Astrocyte (in vitro differentiated cells and primary cell): ENCODE measurements around the gene FILIP1L. TPM values are rescaled to one million over a fixed set of nuclear protein-coding genes. Genes with fewer than 3 reads are reported as not detected.

Experiments used
- DNase-seq: peaks from one replicate; pipeline ENCODE4 v3.0.0-alpha.2; 2010; ENCODE audit warnings: low read depth
- FAIRE-seq: peaks from 2 replicates; lab custom pipeline; 2011; peaks lifted over from hg19 to GRCh38; lab: Jason Lieb, UNC
- H2AFZ ChIP-seq: 2 replicates; pipeline ENCODE4 v1.6.0; 2012; ENCODE audit warnings: low read depth, low read length, inconsistent platforms
- H3K27ac ChIP-seq: 2 replicates; pipeline ENCODE4 v1.5.1; 2011; ENCODE audit warnings: low read depth, low read length, inconsistent platforms
- H3K27me3 ChIP-seq: 2 replicates; pipeline ENCODE4 v1.6.0; 2011; ENCODE audit warnings: low read length, inconsistent platforms; ENCODE audit not compliant: insufficient read depth
- H3K36me3 ChIP-seq: 2 replicates; pipeline ENCODE4 v1.5.1; 2011; ENCODE audit warnings: low read length, inconsistent platforms; ENCODE audit not compliant: insufficient read depth
- H3K4me1 ChIP-seq: 2 replicates; pipeline ENCODE4 v1.5.1; 2011; ENCODE audit warnings: low read length, inconsistent platforms; ENCODE audit not compliant: insufficient read depth
- H3K4me2 ChIP-seq: 2 replicates; pipeline ENCODE4 v1.6.0; 2012; ENCODE audit warnings: low read length, inconsistent platforms
- H3K4me3 ChIP-seq: 2 replicates; pipeline ENCODE4 v1.5.1; 2011; ENCODE audit warnings: low read depth, mild to moderate bottlenecking, low read length, inconsistent platforms; ENCODE audit not compliant: insufficient read depth
- H3K79me2 ChIP-seq: 2 replicates; pipeline ENCODE4 v1.6.0; 2012; ENCODE audit warnings: mild to moderate bottlenecking, low read length, inconsistent platforms; ENCODE audit not compliant: insufficient read depth
- H3K9ac ChIP-seq: 2 replicates; pipeline ENCODE4 v1.6.0; 2012; ENCODE audit warnings: mild to moderate bottlenecking, low read length, inconsistent platforms
- H3K9me3 ChIP-seq: 2 replicates; pipeline ENCODE4 v1.5.1; 2012; ENCODE audit warnings: low read depth, mild to moderate bottlenecking, low read length, inconsistent platforms; ENCODE audit not compliant: insufficient read depth
- H4K20me1 ChIP-seq: 2 replicates; pipeline ENCODE4 v1.6.0; 2012; ENCODE audit warnings: low read length, inconsistent platforms; ENCODE audit not compliant: insufficient read depth
- H3K27ac Mint-ChIP-seq: one replicate; pipeline ENCODE4 v1.8.0; 2021; ENCODE audit warnings: mild to moderate bottlenecking, mixed read lengths; ENCODE audit not compliant: unreplicated experiment
- H3K27me3 Mint-ChIP-seq: one replicate; pipeline ENCODE4 v1.8.0; 2021; ENCODE audit warnings: low read depth, mixed read lengths; ENCODE audit not compliant: unreplicated experiment
- H3K36me3 Mint-ChIP-seq: one replicate; pipeline ENCODE4 v1.8.0; 2021; ENCODE audit warnings: low read depth, mixed read lengths; ENCODE audit not compliant: unreplicated experiment
- H3K4me1 Mint-ChIP-seq: one replicate; pipeline ENCODE4 v1.8.0; 2021; ENCODE audit warnings: low read depth, mixed read lengths; ENCODE audit not compliant: unreplicated experiment
- H3K4me3 Mint-ChIP-seq: one replicate; pipeline ENCODE4 v1.8.0; 2021; ENCODE audit warnings: mild to moderate bottlenecking, moderate library complexity, mixed read lengths; ENCODE audit not compliant: unreplicated experiment
- H3K9me3 Mint-ChIP-seq: one replicate; pipeline ENCODE4 v1.8.0; 2021; ENCODE audit warnings: mild to moderate bottlenecking, mixed read lengths; ENCODE audit not compliant: unreplicated experiment
- EZH2 ChIP-seq: IDR thresholded peaks from 2 replicates; pipeline ENCODE4 v1.6.1; 2012; ENCODE audit warnings: mild to moderate bottlenecking, low read length, inconsistent platforms; ENCODE audit not compliant: insufficient read depth
- total RNA-seq: library from RNA; stranded (reverse); gene quantifications from 2 replicates; pipeline ENCODE4 v1.2.1, GENCODE V29; 2021
- TF ChIP-seq, protein P1 (sequence below): IDR thresholded peaks from 2 replicates; pipeline ENCODE4 v1.5.1; 2011; ENCODE audit warnings: low read depth, mild to moderate bottlenecking, inconsistent platforms, low read length, moderate library complexity; ENCODE audit not compliant: insufficient read depth

The FILIP1L gene
- total RNA-seq, 1 donor from 2014 or later: 209 TPM

DNA sequence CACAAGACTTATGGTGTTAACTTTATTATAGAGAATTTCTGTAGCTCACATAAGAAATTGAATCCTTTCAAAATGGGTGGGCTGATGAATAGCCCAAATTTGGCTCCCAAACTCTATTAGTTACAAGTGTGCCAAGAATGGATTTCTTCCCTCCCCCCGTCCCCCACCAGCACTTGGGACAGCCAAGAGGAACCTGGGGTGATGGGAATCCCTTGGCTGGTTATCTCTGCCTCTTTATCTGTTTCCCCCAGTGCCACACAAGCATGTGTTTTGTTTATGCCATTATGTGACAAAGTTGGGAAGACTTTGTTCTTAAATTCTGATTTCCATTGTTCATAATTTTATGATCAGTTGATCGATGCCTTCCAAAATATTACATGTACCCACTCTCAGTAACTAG, 268.3 kb downstream of the FILIP1L start:
- TF ChIP-seq, protein P1, sequence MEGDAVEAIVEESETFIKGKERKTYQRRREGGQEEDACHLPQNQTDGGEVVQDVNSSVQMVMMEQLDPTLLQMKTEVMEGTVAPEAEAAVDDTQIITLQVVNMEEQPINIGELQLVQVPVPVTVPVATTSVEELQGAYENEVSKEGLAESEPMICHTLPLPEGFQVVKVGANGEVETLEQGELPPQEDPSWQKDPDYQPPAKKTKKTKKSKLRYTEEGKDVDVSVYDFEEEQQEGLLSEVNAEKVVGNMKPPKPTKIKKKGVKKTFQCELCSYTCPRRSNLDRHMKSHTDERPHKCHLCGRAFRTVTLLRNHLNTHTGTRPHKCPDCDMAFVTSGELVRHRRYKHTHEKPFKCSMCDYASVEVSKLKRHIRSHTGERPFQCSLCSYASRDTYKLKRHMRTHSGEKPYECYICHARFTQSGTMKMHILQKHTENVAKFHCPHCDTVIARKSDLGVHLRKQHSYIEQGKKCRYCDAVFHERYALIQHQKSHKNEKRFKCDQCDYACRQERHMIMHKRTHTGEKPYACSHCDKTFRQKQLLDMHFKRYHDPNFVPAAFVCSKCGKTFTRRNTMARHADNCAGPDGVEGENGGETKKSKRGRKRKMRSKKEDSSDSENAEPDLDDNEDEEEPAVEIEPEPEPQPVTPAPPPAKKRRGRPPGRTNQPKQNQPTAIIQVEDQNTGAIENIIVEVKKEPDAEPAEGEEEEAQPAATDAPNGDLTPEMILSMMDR: no peak
- TF ChIP-seq EZH2: no peak
- Mint-ChIP-seq H3K4me3 (no peak overlapping the region), H3K27ac (peak overlapping the region; percentile 85), H3K9me3 (no peaks in the 10 kb centered on the region), H3K4me1 (peaks cover 20% of the 10 kb centered on the region), H3K36me3 (peaks cover 6% of the 10 kb centered on the region), H3K27me3 (no peaks in the 10 kb centered on the region)
- Histone ChIP-seq H3K4me1 (peaks cover 7% of the 10 kb centered on the region), H3K4me2 (no peak overlapping the region), H3K4me3 (no peak overlapping the region), H3K36me3 (peaks cover 32% of the 10 kb centered on the region), H3K27me3 (no peaks in the 10 kb centered on the region), H4K20me1 (peaks cover 34% of the 10 kb centered on the region), H3K9me3 (no peaks in the 10 kb centered on the region), H3K9ac (no peak overlapping the region), H2AFZ (no peak overlapping the region), H3K27ac (no peak overlapping the region), H3K79me2 (peaks cover 43% of the 10 kb centered on the region)
- no peak for DNase-seq
- FAIRE-seq: no peak

DNA sequence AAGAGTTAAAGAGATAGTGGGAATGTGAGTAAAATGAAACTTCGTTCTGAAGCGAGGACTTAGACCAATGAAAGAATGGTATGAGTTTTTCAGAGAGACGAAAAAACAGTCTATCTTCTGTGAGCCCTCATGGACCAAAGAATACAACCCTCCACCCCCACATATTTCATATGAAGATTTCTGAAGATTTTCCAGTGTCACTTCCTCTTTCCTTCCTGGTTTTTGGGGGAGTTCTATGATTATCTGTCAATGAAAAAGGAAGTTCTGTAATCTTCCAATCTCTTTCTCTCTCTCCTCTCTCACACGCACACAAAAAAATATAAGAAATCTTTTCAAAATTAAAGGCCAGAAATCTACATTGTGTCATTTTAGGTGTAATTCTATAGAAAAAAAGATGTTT, 269.0 kb downstream of the FILIP1L start:
- no peaks in the 10 kb centered on the region for H3K9me3 ChIP-seq
- peaks cover 20% of the 10 kb centered on the region for H3K4me1 Mint-ChIP-seq
- H3K9me3 Mint-ChIP-seq: no peaks in the 10 kb centered on the region
- no peaks in the 10 kb centered on the region for H3K27me3 ChIP-seq
- H3K36me3 ChIP-seq: peaks cover 25% of the 10 kb centered on the region
- no peak overlapping the region for H2AFZ ChIP-seq
- peaks cover 7% of the 10 kb centered on the region for H3K4me1 ChIP-seq
- no peak overlapping the region for H3K4me2 ChIP-seq
- H3K27me3 Mint-ChIP-seq: no peaks in the 10 kb centered on the region
- TF ChIP-seq EZH2: no peak
- TF ChIP-seq, protein P1: no peak
- H3K79me2 ChIP-seq: peaks cover 36% of the 10 kb centered on the region
- H4K20me1 ChIP-seq: peaks cover 29% of the 10 kb centered on the region
- no peak for DNase-seq
- FAIRE-seq: no peak
- H3K27ac ChIP-seq: no peak overlapping the region
- no peak overlapping the region for H3K9ac ChIP-seq
- peak overlapping the region; percentile 38 for H3K27ac Mint-ChIP-seq
- peaks cover 6% of the 10 kb centered on the region for H3K36me3 Mint-ChIP-seq
- no peak overlapping the region for H3K4me3 Mint-ChIP-seq
- no peak overlapping the region for H3K4me3 ChIP-seq

DNA sequence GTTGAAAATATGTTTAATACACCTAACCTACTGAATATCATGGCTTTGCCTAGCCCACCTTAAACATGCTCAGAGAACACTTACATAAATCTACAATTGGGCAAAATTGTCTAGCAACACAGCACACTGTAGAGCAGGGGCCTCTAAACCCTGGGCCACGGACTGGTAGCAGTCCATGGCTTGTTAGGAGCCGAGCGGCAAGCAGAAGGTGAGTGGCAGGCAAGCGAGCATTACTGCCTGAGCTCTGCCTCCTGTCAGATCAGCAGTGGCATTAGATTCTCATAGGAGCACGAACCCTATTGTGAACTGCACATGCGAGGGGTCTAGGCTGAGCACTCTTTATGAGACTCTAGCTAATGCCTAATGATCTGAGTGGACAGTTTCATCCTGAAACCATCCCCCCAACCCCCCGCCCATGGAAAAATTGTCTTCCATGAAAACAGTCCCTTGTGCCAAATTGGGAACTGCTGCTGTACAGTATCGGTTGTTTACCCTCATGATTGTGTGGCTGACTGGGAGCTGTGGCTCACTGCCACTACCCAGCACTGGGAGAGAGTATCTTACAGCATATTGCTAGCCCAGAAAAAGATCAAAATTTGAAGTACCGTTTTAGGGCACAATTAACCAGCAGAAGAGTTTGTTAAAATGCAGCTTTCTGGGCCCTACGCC, 270.6 kb downstream of the FILIP1L start:
- peaks cover 6% of the 10 kb centered on the region for H3K36me3 Mint-ChIP-seq
- peak overlapping the region; percentile 44 for H3K9ac ChIP-seq
- TF ChIP-seq, protein P1: no peak
- TF ChIP-seq EZH2: no peak
- peak overlapping the region; percentile 27 for H3K27ac Mint-ChIP-seq
- H2AFZ ChIP-seq: no peak overlapping the region
- no peak overlapping the region for H3K4me2 ChIP-seq
- H3K4me3 Mint-ChIP-seq: no peak overlapping the region
- no peak overlapping the region for H3K4me3 ChIP-seq
- peaks cover 7% of the 10 kb centered on the region for H3K4me1 ChIP-seq
- no peaks in the 10 kb centered on the region for H3K9me3 ChIP-seq
- no peak for DNase-seq
- H3K27me3 Mint-ChIP-seq: no peaks in the 10 kb centered on the region
- H3K27ac ChIP-seq: peak overlapping the region; percentile 34
- no peaks in the 10 kb centered on the region for H3K27me3 ChIP-seq
- peaks cover 20% of the 10 kb centered on the region for H3K79me2 ChIP-seq
- FAIRE-seq: no peak
- peaks cover 20% of the 10 kb centered on the region for H3K4me1 Mint-ChIP-seq
- H3K9me3 Mint-ChIP-seq: no peaks in the 10 kb centered on the region
- peaks cover 13% of the 10 kb centered on the region for H4K20me1 ChIP-seq
- H3K36me3 ChIP-seq: peaks cover 19% of the 10 kb centered on the region
